Measurements from ENCODE around the gene BET1.

BET1 gene

DNA sequence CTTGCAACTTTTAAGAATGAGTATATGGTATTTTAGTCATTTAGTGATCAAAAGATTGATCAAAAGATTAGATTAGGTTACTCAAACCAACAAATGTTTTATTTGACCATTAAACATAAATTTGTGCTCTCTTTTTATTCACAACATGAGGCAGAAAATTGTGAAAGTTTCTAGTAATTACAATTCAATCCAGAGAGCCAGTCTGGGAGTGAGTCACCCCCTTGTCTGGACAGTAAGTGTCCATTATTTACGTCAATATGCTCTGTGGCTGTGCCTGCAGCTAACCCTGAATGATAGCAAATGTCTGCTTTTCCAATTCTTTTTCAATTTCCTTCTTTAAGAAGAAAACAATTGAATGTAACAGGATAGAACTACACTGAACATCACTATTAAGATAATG is 54.7 kb downstream of the BET1 start:
- TF ChIP-seq ZFP3 (CRISPR knock-in tag; IDR thresholded peaks at IDR 0.05) (no peak), POU6F1 (CRISPR knock-in tag; IDR thresholded peaks at IDR 0.05; ENCODE audit: borderline replicate concordance, low read depth) (no peak), BACH2 (CRISPR knock-in tag; IDR thresholded peaks at IDR 0.05; ENCODE audit: borderline replicate concordance) (no peak), TCF4 (CRISPR knock-in tag; IDR thresholded peaks at IDR 0.05; ENCODE audit: borderline replicate concordance) (peak; percentile 80; the same call in 1 of the 2 replicates), ZNF70 (CRISPR knock-in tag; IDR thresholded peaks at IDR 0.05) (no peak), ZC3H10 (CRISPR knock-in tag; IDR thresholded peaks at IDR 0.05) (peak; percentile 86), ZNF8 (CRISPR knock-in tag; IDR thresholded peaks at IDR 0.05) (no peak), ZFP30 (CRISPR knock-in tag; IDR thresholded peaks at IDR 0.05) (no peak), GLIS3 (CRISPR knock-in tag; IDR thresholded peaks at IDR 0.05) (no peak), ZNF565 (CRISPR knock-in tag; conservative IDR thresholded peaks at IDR 0.05; ENCODE audit: low read depth) (no peak), TOX (CRISPR knock-in tag; IDR thresholded peaks at IDR 0.05; ENCODE audit: borderline replicate concordance) (peak; percentile 58; the same call in 1 of the 2 replicates), CSDC2 (CRISPR knock-in tag; IDR thresholded peaks at IDR 0.05) (no peak), ESRRG (CRISPR knock-in tag; IDR thresholded peaks at IDR 0.05) (no peak), RARB (CRISPR knock-in tag; IDR thresholded peaks at IDR 0.05) (no peak), TSHZ2 (CRISPR knock-in tag; IDR thresholded peaks at IDR 0.05) (peak; percentile 62; the same call in 1 of the 2 replicates), ARNTL (CRISPR knock-in tag; IDR thresholded peaks at IDR 0.05; ENCODE audit: borderline replicate concordance, low read depth) (no peak), SNAI2 (CRISPR knock-in tag; IDR thresholded peaks at IDR 0.05) (no peak), OSR1 (CRISPR knock-in tag; IDR thresholded peaks at IDR 0.05) (no peak), PPARA (CRISPR knock-in tag; IDR thresholded peaks at IDR 0.05; ENCODE audit: borderline replicate concordance) (no peak), ISL1 (CRISPR knock-in tag; IDR thresholded peaks at IDR 0.05) (peak; percentile 93)
- TF ChIP-seq, protein P1, sequence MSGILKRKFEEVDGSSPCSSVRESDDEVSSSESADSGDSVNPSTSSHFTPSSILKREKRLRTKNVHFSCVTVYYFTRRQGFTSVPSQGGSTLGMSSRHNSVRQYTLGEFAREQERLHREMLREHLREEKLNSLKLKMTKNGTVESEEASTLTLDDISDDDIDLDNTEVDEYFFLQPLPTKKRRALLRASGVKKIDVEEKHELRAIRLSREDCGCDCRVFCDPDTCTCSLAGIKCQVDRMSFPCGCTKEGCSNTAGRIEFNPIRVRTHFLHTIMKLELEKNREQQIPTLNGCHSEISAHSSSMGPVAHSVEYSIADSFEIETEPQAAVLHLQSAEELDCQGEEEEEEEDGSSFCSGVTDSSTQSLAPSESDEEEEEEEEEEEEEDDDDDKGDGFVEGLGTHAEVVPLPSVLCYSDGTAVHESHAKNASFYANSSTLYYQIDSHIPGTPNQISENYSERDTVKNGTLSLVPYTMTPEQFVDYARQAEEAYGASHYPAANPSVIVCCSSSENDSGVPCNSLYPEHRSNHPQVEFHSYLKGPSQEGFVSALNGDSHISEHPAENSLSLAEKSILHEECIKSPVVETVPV (CRISPR knock-in tag; IDR thresholded peaks at IDR 0.05) = peak; percentile 35; the same call in 1 of the 2 replicates
- TF ChIP-seq, protein P2, sequence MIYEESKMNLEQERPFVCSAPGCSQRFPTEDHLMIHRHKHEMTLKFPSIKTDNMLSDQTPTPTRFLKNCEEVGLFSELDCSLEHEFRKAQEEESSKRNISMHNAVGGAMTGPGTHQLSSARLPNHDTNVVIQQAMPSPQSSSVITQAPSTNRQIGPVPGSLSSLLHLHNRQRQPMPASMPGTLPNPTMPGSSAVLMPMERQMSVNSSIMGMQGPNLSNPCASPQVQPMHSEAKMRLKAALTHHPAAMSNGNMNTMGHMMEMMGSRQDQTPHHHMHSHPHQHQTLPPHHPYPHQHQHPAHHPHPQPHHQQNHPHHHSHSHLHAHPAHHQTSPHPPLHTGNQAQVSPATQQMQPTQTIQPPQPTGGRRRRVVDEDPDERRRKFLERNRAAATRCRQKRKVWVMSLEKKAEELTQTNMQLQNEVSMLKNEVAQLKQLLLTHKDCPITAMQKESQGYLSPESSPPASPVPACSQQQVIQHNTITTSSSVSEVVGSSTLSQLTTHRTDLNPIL (CRISPR knock-in tag; IDR thresholded peaks at IDR 0.05; ENCODE audit: low read depth) = peak; percentile 40; the same call in 1 of the 2 replicates
- TF ChIP-seq, protein P3, sequence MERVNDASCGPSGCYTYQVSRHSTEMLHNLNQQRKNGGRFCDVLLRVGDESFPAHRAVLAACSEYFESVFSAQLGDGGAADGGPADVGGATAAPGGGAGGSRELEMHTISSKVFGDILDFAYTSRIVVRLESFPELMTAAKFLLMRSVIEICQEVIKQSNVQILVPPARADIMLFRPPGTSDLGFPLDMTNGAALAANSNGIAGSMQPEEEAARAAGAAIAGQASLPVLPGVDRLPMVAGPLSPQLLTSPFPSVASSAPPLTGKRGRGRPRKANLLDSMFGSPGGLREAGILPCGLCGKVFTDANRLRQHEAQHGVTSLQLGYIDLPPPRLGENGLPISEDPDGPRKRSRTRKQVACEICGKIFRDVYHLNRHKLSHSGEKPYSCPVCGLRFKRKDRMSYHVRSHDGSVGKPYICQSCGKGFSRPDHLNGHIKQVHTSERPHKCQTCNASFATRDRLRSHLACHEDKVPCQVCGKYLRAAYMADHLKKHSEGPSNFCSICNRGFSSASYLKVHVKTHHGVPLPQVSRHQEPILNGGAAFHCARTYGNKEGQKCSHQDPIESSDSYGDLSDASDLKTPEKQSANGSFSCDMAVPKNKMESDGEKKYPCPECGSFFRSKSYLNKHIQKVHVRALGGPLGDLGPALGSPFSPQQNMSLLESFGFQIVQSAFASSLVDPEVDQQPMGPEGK (CRISPR knock-in tag; IDR thresholded peaks at IDR 0.05; ENCODE audit: borderline replicate concordance) = no peak
- ATAC-seq = peak; percentile 97

DNA sequence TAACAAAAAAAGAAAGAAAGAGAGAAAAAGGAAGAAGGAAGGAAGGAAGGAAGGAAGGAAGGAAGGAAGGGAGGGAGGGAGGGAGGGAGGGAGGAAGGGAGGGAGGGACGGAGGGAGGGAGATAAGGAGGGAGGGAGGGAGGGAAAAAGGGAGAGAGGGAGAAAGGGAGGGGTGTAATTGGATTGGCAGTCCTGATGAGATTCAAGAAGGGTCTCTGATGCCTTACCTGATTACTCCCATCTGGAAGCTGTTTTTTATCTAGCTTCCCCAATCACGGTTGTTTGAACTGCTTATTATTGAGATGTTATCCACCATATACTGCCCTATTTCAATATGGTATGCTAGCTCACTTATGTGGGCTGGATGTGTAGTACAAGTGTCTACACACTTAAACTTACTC is 55.3 kb downstream of the BET1 start:
- TF ChIP-seq ESRRG (CRISPR knock-in tag; IDR thresholded peaks at IDR 0.05) (no peak), TOX (CRISPR knock-in tag; IDR thresholded peaks at IDR 0.05; ENCODE audit: borderline replicate concordance) (no peak), RARB (CRISPR knock-in tag; IDR thresholded peaks at IDR 0.05) (no peak)
- ATAC-seq = peak; percentile 48
